Measurements from ENCODE around the gene JHY. TPM values are rescaled to one million over a fixed set of nuclear protein-coding genes. Genes with fewer than 3 reads are reported as not detected.

Gene JHY
- total and polyA plus RNA-seq, 4 donors = 0.13 to 0.25 (median 0.14) TPM

DNA sequence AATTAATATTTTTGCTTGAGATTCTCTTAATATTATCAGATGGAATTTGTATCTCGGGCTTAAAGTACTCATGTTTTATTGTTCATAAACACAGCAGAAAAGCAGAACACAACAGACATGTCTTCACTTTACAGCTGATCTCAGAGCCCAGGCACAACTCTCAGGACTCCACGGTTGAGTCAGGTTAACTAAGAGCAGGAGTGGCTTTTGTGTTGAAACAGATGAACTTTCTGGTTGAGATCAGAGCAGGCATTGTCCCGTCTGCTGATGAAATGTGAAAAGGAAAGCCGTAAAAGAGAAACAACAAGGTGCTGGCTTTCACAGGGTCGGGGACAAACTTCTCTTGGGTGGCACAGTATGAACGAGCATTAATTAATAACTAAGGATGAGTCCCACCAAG is 49.0 kb downstream of the JHY start:
- no peak for DNase-seq (ENCODE audit: low spot score)
- no peaks in the 10 kb centered on the region for H3K9me3 ChIP-seq (ENCODE audit: control insufficient read depth in 4 of 4, low read length in 3 of 4)
- no peak overlapping the region for H3K4me3 ChIP-seq (ENCODE audit: low read depth in 1 of 3, low read length in 3 of 3)
- no peak overlapping the region for H3K27ac ChIP-seq (ENCODE audit: low read depth in 1 of 2, low read length in 2 of 2)
- H3K4me1 ChIP-seq (ENCODE audit: control insufficient read depth in 4 of 4, insufficient read depth in 4 of 4, low read length in 3 of 4) = no peaks in the 10 kb centered on the region
- TF ChIP-seq YY1 (IDR thresholded peaks at IDR 0.05) = no peak
- no peak for TF ChIP-seq RXRA (IDR thresholded peaks at IDR 0.05)
- TF ChIP-seq SP1 (IDR thresholded peaks at IDR 0.05) = no peak
- TF ChIP-seq FOXA1 (IDR thresholded peaks at IDR 0.05) = no peak
- TF ChIP-seq NR2F2 (IDR thresholded peaks at IDR 0.05) = no peak
- no peak for TF ChIP-seq FOXA2 (IDR thresholded peaks at IDR 0.05)
- no peak for TF ChIP-seq TAF1 (conservative IDR thresholded peaks at IDR 0.05)
- no peak overlapping the region for H3K9ac ChIP-seq (ENCODE audit: low read depth in 1 of 2, low read length in 2 of 2)
- peaks cover 0 to 7% (median 0%) of the 10 kb centered on the region in 4 donors for H3K27me3 ChIP-seq (ENCODE audit: control insufficient read depth in 4 of 4, insufficient read depth in 4 of 4, low read length in 3 of 4)
- WGBS = 68% methylated on average over 6 of the region's 6 CpGs
- H3K36me3 ChIP-seq (ENCODE audit: control insufficient read depth in 4 of 4, insufficient read depth in 3 of 4, low read depth in 1 of 4, low read length in 3 of 4) = no peaks in the 10 kb centered on the region

DNA sequence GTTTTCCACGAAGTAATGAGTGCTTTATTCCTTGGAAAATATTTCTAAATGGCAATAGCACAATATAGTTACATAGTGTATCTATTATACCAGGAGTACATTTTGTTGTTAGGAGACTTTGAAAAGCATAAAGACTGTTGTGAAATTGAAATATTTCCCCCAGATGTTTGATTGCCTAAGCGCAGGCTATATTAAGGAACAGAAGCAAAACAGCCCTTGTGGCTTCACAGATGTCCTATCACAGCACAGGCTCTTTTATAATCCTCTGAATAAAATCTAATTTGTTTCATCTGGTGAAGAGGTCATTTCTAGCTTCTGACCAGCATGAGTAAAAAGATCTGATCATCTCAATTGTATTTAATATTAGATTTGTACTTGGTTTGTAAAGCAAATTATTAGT is 50.9 kb downstream of the JHY start:
- Histone ChIP-seq H3K27ac (ENCODE audit: low read depth in 1 of 2, low read length in 2 of 2) (no peak overlapping the region), H3K4me1 (ENCODE audit: control insufficient read depth in 4 of 4, insufficient read depth in 4 of 4, low read length in 3 of 4) (no peaks in the 10 kb centered on the region), H3K27me3 (ENCODE audit: control insufficient read depth in 4 of 4, insufficient read depth in 4 of 4, low read length in 3 of 4) (peaks cover 0 to 7% (median 0%) of the 10 kb centered on the region in 4 donors), H3K36me3 (ENCODE audit: control insufficient read depth in 4 of 4, insufficient read depth in 3 of 4, low read depth in 1 of 4, low read length in 3 of 4) (no peaks in the 10 kb centered on the region), H3K9me3 (ENCODE audit: control insufficient read depth in 4 of 4, low read length in 3 of 4) (no peaks in the 10 kb centered on the region), H3K9ac (ENCODE audit: low read depth in 1 of 2, low read length in 2 of 2) (no peak overlapping the region), H3K4me3 (ENCODE audit: low read depth in 1 of 3, low read length in 3 of 3) (no peak overlapping the region)
- 58% methylated on average over 2 of the region's 2 CpGs for WGBS
- TF ChIP-seq, protein P1, sequence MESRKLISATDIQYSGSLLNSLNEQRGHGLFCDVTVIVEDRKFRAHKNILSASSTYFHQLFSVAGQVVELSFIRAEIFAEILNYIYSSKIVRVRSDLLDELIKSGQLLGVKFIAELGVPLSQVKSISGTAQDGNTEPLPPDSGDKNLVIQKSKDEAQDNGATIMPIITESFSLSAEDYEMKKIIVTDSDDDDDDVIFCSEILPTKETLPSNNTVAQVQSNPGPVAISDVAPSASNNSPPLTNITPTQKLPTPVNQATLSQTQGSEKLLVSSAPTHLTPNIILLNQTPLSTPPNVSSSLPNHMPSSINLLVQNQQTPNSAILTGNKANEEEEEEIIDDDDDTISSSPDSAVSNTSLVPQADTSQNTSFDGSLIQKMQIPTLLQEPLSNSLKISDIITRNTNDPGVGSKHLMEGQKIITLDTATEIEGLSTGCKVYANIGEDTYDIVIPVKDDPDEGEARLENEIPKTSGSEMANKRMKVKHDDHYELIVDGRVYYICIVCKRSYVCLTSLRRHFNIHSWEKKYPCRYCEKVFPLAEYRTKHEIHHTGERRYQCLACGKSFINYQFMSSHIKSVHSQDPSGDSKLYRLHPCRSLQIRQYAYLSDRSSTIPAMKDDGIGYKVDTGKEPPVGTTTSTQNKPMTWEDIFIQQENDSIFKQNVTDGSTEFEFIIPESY (IDR thresholded peaks at IDR 0.05) = no peak
- TF ChIP-seq TAF1 (conservative IDR thresholded peaks at IDR 0.05) = no peak
- TF ChIP-seq RXRA (IDR thresholded peaks at IDR 0.05) = no peak
- TF ChIP-seq, protein P2, sequence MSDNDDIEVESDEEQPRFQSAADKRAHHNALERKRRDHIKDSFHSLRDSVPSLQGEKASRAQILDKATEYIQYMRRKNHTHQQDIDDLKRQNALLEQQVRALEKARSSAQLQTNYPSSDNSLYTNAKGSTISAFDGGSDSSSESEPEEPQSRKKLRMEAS (IDR thresholded peaks at IDR 0.05) = no peak
- no peak for TF ChIP-seq SP1 (IDR thresholded peaks at IDR 0.05)
- TF ChIP-seq NR2F2 (IDR thresholded peaks at IDR 0.05) = no peak
- TF ChIP-seq, protein P3, sequence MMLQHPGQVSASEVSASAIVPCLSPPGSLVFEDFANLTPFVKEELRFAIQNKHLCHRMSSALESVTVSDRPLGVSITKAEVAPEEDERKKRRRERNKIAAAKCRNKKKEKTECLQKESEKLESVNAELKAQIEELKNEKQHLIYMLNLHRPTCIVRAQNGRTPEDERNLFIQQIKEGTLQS (IDR thresholded peaks at IDR 0.05) = no peak
- TF ChIP-seq FOXA2 (IDR thresholded peaks at IDR 0.05) = no peak
- no peak for TF ChIP-seq RAD21 (IDR thresholded peaks at IDR 0.05)
- no peak for TF ChIP-seq HNF4G (IDR thresholded peaks at IDR 0.05)
- TF ChIP-seq JUND (IDR thresholded peaks at IDR 0.05) = no peak
- TF ChIP-seq, protein P4, sequence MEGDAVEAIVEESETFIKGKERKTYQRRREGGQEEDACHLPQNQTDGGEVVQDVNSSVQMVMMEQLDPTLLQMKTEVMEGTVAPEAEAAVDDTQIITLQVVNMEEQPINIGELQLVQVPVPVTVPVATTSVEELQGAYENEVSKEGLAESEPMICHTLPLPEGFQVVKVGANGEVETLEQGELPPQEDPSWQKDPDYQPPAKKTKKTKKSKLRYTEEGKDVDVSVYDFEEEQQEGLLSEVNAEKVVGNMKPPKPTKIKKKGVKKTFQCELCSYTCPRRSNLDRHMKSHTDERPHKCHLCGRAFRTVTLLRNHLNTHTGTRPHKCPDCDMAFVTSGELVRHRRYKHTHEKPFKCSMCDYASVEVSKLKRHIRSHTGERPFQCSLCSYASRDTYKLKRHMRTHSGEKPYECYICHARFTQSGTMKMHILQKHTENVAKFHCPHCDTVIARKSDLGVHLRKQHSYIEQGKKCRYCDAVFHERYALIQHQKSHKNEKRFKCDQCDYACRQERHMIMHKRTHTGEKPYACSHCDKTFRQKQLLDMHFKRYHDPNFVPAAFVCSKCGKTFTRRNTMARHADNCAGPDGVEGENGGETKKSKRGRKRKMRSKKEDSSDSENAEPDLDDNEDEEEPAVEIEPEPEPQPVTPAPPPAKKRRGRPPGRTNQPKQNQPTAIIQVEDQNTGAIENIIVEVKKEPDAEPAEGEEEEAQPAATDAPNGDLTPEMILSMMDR (IDR thresholded peaks at IDR 0.05; ENCODE audit: low read depth, low read length, missing input control) = no peak
- TF ChIP-seq GABPA (IDR thresholded peaks at IDR 0.05 in 1 of 2, conservative IDR thresholded peaks at IDR 0.05 in 1 of 2) = no peak
- TF ChIP-seq FOXA1 (IDR thresholded peaks at IDR 0.05) = no peak
- DNase-seq (ENCODE audit: low spot score) = no peak

DNA sequence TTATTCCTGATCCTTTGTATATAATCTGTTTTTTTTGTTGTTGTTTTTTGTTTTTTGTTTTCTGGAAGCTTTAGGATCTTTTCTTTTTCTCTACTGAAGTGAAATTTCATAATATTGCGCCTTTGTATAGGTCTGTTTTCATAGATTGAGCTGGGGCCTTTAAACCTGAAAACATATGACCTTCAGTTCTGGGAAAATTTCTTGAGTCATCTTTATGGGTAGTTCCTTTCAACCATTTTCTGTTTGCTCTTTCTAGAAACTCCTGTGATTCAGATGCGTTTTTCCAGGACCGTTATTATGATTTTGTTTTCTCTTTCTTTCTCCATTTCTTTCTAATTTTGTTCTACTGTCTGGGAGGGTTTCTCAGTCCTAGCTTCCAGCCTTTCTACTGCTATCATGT is 55.4 kb downstream of the JHY start:
- no peaks in the 10 kb centered on the region for H3K36me3 ChIP-seq (ENCODE audit: control insufficient read depth in 4 of 4, insufficient read depth in 3 of 4, low read depth in 1 of 4, low read length in 3 of 4)
- no peaks in the 10 kb centered on the region for H3K4me1 ChIP-seq (ENCODE audit: control insufficient read depth in 4 of 4, insufficient read depth in 4 of 4, low read length in 3 of 4)
- WGBS = 73% methylated on average over 3 of the region's 3 CpGs
- DNase-seq (ENCODE audit: low spot score) = no peak
- no peak overlapping the region for H3K4me3 ChIP-seq (ENCODE audit: low read depth in 1 of 3, low read length in 3 of 3)
- no peak overlapping the region for H3K27ac ChIP-seq (ENCODE audit: low read depth in 1 of 2, low read length in 2 of 2)
- no peaks in the 10 kb centered on the region for H3K9me3 ChIP-seq (ENCODE audit: control insufficient read depth in 4 of 4, low read length in 3 of 4)
- no peak overlapping the region for H3K9ac ChIP-seq (ENCODE audit: low read depth in 1 of 2, low read length in 2 of 2)
- peaks cover 0 to 7% (median 0%) of the 10 kb centered on the region in 4 donors for H3K27me3 ChIP-seq (ENCODE audit: control insufficient read depth in 4 of 4, insufficient read depth in 4 of 4, low read length in 3 of 4)
- TF ChIP-seq, protein P5, sequence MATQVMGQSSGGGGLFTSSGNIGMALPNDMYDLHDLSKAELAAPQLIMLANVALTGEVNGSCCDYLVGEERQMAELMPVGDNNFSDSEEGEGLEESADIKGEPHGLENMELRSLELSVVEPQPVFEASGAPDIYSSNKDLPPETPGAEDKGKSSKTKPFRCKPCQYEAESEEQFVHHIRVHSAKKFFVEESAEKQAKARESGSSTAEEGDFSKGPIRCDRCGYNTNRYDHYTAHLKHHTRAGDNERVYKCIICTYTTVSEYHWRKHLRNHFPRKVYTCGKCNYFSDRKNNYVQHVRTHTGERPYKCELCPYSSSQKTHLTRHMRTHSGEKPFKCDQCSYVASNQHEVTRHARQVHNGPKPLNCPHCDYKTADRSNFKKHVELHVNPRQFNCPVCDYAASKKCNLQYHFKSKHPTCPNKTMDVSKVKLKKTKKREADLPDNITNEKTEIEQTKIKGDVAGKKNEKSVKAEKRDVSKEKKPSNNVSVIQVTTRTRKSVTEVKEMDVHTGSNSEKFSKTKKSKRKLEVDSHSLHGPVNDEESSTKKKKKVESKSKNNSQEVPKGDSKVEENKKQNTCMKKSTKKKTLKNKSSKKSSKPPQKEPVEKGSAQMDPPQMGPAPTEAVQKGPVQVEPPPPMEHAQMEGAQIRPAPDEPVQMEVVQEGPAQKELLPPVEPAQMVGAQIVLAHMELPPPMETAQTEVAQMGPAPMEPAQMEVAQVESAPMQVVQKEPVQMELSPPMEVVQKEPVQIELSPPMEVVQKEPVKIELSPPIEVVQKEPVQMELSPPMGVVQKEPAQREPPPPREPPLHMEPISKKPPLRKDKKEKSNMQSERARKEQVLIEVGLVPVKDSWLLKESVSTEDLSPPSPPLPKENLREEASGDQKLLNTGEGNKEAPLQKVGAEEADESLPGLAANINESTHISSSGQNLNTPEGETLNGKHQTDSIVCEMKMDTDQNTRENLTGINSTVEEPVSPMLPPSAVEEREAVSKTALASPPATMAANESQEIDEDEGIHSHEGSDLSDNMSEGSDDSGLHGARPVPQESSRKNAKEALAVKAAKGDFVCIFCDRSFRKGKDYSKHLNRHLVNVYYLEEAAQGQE (IDR thresholded peaks at IDR 0.05) = no peak
- TF ChIP-seq, protein P2 (IDR thresholded peaks at IDR 0.05) = no peak
- no peak for TF ChIP-seq FOXA2 (IDR thresholded peaks at IDR 0.05)
- no peak for TF ChIP-seq EGR1 (IDR thresholded peaks at IDR 0.05; ENCODE audit: low read depth in 2 of 2)
- TF ChIP-seq, protein P4 (IDR thresholded peaks at IDR 0.05; ENCODE audit: low read depth, low read length, missing input control) = no peak
- TF ChIP-seq HNF4A (conservative IDR thresholded peaks at IDR 0.05) = no peak
- no peak for TF ChIP-seq RAD21 (IDR thresholded peaks at IDR 0.05)
- no peak for TF ChIP-seq HNF4G (IDR thresholded peaks at IDR 0.05)
